ENCODE measurements around the gene TGDS.
"Not testable (repeated sequence)": the region's sequence is repeated elsewhere in the genome, so short reads cannot be mapped to it uniquely, and the experiment has no call there.

DNA sequence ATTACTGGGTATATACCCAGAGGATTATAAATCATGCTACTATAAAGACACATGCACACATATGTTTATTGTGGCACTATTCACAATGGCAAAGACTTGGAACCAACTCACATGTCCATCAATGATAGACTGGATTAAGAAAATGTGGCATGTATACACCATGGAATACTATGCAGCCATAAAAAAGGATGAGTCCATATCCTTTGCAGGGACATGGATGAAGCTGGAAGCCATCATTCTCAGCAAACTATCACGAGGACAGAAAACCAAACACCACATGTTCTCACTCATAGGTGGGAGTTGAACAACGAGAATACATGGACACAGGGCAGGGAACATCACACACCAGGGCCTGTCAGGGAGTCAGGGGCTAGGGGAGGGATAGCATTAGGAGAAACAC, 63.7 kb downstream of the TGDS start:
- TF ChIP-seq POLR2A, POLR2AphosphoS5, EP300 (IDR thresholded peaks at IDR 0.05): not testable (repeated sequence)
- TF ChIP-seq, protein P1, sequence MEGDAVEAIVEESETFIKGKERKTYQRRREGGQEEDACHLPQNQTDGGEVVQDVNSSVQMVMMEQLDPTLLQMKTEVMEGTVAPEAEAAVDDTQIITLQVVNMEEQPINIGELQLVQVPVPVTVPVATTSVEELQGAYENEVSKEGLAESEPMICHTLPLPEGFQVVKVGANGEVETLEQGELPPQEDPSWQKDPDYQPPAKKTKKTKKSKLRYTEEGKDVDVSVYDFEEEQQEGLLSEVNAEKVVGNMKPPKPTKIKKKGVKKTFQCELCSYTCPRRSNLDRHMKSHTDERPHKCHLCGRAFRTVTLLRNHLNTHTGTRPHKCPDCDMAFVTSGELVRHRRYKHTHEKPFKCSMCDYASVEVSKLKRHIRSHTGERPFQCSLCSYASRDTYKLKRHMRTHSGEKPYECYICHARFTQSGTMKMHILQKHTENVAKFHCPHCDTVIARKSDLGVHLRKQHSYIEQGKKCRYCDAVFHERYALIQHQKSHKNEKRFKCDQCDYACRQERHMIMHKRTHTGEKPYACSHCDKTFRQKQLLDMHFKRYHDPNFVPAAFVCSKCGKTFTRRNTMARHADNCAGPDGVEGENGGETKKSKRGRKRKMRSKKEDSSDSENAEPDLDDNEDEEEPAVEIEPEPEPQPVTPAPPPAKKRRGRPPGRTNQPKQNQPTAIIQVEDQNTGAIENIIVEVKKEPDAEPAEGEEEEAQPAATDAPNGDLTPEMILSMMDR (IDR thresholded peaks at IDR 0.05), result not testable (repeated sequence)
